GM21528 (cell line): ENCODE results near the gene EXOC3L1.

Experiments
- ATAC-seq: cut with Tn5 transposase; IDR thresholded peaks from one replicate; pipeline ENCODE4 v1.9.1; 2021; ENCODE audit warnings: mild to moderate bottlenecking, moderate library complexity; ENCODE audit not compliant: unreplicated experiment, low FRiP score

Gene EXOC3L1

DNA sequence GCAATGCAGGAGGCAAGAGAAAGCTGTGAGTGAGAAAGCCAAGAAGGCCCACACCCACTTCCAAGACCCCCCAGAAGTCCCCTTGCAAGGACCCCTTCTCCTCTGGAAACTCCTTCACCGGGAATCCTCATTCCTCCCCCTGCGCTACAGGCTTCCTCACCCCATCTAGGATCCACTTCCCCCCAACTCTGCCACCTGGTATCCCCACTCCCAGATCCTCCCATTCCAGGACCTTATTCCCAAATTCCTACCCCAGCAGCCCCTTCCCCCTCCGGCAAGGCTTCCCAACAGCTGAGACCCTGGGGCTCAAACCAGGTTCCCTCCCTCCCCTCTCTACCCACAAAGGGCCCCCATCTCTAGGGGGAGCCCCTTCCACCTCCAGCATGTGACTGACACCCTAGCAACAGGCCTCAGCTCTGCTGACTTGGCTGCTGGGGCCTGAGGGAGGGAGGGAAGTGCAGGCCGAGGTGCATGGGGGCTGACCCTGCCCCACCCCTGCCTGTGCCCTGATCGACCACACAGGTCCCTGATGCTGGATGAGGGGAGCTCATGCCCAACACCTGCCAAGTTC, 23.3 kb downstream of the EXOC3L1 start:
- ATAC-seq: no peak

DNA sequence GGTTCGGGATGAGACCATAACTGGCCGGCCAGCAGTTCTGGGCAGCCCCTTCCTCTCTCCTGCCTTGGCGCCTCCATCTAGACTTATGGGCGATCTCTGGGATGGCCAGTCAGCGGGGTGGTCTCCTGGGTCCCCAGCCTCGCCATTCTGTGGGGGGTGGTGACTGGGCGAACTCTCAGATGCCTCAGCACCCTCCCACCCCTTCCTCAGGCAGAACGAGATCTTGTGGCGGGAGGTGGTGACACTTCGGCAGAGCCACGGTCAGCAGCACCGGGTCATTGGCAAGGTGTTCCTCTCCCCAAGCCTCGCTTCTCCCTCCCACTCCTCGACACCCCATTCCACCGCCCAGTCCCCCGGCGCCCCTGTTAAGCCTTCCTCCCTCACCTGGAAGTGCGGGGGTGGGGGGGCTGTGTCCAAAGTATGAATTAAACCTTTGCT, 23.8 kb downstream of the EXOC3L1 start:
- no peak for ATAC-seq

DNA sequence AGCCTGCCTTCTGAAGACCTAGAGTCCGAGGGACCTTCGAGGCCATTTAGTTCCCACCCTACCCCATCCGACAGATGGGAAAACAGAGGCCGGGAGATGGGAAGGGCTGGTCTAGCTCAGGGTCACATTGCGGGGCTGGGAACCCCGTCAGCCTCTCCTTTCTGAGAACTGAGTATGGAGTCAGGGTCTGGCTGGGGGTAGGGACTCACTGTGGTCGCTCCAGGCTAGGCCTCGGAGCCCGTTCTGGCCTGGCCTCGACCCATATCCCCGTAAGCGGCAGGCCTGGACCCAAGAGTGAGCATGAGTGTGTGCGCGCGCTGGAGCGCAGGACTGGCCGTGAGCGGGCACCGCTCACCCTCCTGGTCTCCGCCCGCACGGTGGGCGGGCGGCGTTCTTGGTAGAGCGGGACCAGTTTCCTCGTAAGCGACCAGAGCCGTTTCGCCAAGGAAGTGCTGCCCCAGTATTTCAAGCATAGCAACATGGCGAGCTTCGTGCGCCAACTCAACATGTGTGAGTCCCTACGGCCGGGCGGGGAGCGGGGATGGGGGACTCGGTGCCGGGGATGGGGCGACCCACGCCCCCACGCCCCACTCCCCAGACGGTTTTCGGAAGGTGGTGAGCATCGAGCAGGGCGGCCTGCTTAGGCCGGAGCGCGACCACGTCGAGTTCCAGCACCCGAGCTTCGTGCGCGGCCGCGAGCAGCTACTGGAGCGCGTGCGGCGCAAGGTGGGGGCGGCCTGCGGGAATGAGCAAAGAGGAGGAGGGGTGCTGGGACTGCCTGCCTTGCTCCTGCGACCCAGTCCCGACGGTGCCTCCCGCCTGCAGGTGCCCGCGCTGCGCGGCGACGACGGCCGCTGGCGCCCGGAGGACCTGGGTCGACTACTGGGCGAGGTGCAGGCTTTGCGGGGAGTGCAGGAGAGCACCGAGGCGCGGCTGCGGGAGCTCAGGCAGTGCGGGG, 24.5 kb downstream of the EXOC3L1 start:
- ATAC-seq: no peak

DNA sequence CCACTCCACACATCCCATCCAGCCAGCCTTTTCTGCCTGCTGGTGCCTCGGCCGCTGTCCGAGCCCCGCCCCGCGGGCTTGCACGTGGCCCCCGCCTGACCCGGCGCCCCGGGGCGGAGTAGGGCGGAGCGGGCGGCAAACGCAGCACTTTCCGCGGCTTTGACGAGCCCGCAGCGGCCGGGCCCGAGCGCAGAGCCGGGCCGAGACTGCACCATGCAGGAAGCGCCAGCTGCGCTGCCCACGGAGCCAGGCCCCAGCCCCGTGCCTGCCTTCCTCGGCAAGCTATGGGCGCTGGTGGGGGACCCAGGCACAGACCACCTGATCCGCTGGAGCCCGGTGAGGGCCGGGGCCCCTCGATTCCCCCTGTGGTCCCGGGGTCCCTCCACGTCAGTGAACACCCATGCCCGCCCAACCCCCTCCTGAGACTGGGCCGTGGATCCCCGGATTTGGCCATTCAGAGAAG, 25.3 kb downstream of the EXOC3L1 start, which contains the start of gene HSF4:
HSF4 (plus strand) TSS at position 147 of the 463 bp plus-strand sequence; CDS start at position 214, 67 bp downstream.
- no peak for ATAC-seq

DNA sequence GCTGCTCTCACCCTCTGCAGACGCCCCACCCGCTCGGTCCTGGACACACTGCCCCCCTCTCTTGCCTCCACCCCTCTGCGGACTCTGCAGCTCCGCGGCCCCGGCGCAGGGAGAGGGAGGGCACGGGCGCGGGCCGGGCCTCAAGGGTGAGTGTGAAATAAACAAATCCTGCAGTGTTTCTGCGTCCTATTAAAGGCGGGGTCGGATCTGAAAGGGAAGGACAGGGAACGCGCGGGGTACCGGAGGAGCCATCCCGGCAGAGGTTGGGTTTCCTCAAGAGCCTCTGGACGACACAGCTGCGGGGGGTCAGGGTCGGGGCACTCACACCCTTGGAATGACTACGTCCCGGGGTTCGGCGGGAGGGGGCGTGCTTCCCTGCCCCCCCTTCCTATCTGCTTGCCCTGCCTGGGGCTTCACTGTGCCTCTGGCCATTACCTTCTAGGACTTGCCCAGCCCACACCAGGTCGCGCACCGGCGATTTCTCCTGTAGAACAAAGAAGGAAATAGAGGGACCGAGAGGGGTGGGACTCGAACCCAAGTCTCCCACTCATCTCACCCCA, 25.9 kb downstream of the EXOC3L1 start:
- no peak for ATAC-seq

DNA sequence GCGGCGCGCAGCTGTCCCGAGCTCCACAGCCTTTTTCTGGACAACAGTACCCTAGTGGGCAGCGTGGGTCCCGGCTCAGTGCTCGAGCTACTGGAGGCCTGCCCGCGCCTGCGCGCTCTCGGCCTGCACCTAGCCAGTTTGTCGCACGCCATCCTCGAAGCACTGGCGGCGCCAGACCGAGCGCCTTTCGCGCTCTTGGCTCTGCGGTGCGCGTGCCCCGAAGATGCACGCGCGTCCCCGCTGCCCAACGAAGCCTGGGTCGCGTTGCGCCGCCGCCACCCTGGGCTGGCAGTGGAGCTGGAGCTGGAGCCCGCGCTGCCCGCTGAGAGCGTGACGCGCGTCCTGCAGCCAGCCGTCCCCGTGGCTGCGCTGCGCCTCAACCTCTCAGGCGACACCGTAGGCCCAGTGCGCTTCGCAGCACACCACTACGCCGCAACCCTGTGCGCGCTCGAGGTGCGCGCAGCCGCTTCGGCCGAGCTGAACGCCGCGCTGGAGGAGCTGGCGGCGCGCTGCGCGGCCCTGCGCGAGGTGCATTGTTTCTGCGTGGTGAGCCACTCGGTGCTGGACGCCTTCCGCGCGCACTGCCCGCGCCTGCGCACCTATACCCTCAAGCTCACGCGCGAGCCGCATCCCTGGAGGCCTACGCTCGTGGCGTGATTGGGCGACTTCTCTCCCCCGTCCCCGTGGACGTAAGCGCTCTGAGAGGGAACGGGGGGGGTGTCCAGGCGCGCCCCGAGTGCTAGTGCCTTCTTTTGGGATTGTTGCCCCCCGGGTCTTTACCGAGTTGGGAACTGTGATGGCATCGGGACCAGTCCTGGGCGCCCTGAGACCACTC, 26.6 kb downstream of the EXOC3L1 start:
- ATAC-seq: no peak

DNA sequence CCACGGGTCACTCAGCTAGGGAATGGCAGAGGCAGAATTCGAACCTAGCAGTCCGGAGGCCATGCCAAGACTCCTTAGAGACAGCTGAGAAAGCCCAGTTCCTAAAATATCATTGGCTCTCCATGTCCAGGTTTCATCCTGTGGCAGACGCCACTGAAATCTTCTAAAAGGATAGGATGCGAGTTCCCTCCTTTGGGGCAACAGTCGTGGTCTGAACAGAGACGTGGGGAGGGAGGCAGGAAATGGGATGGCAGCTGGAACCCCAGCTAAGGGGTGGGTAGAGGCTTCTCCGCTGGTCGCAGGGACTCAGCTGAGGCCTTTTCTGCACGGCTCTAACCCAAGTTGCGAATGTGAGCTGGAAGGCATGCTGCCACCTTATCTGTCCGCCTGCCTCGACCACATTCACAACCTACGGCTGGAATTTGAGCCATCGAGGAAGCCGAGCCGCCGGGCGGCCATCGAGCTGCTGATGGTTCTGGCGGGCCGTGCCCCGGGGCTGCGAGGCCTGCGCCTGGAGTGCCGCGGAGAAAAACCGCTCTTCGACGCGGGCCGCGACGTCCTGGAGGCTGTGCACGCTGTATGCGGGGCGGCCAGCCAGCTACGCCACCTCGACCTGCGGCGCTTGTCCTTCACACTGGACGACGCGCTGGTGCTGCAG, 27.3 kb downstream of the EXOC3L1 start:
- no peak for ATAC-seq

DNA sequence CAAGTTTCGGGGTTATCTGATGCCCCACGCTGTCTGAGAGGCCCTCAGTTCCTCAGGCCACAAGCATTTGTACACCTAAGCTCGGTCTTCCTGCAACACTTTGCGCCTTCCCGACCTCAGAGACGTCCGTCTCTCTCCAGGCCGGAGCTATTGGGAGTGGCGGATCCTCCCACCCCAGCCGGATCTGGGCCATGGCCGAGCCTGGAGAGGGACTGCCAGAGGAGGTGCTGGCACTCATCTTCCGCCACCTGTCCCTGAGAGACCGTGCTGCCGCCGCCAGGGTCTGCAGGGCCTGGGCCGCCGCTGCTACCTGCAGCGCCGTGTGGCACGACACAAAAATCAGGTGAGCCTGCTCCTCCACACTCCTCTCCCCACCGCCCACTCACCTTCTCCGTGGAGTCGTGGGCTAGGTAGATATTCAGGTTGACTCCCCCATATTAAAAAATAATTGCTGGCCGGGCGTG, 28.3 kb downstream of the EXOC3L1 start:
- ATAC-seq: no peak

DNA sequence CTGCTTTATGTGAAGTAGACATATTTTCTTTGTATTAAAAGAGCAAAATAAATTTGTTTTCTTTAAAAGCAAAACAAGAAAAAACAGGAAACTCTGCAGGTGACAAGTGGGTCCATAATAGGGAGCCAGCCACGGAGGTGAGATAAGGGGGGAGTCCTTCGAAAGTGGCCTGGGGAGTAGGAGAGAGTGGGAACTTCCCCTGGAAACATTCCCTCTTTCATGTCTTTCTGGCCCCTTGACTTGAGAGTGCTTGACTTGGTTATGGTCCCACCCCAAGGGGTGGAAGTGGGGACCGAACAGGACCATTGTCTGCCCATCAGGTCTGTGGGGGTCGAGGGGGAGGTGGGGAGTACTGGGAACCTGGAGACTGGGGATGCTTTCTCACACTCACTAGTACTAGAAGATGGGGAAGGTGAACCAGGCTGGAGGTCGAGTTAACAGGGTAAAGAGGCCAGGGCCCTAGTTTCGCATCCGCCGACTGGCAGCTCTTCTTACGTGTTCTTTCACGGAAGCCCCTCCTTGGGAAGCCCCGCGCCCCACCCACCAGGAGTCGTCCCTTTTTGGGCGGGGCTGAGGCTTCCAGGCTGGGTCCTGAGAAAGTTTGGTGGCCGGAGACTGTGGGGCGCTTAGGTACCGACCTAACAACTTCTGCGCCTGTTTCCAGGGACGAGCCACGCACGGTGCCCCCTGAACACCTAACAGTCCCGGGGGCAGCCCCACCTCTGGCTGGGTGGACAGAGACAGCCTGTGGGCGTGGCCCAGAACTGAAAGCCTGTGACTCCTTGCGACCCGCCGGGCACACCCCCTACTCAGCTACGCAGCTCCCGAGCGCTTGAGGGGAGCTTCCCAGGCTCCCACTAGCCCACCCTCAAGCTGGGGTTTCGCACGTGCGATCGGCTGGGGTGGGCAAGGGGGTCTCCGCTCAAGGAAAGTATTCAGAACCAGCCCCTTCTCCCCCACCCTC, 31.0 kb downstream of the EXOC3L1 start:
- peak; percentile 34 for ATAC-seq

DNA sequence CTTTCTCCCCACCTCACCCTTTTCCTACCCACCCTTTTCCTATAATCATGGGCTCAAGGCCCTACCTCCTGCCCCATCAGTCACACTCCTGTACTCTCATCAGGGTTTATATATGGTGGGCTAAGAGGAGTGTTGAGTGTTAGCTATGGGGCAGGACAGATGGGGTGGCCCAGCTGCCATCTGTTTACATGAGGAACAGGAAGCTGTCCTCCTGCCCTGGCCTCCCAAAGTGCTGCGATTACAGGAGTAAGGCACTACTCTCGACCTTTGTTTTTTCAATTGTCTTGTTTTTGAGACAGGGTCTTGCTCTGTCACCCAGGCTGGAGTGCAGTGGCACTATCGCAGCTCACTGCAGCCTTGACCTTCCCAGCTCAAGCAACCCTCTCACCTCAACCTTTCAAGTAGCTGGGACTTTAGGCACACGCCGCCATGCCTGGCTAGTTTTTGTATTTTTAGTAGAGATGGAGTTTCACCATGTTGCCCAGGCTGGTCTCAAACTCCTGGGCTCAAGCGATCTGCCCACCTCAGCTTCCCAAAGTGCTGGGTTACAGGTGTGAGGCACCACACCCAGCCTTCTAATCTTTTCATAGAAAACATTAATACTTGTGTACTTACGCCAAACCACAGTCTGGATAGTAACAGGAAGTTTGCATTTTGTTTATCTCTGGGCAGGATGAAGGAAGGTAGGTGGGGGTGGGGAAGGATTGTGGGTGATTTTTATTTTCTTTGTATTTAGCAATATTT, 31.9 kb downstream of the EXOC3L1 start:
- no peak for ATAC-seq

DNA sequence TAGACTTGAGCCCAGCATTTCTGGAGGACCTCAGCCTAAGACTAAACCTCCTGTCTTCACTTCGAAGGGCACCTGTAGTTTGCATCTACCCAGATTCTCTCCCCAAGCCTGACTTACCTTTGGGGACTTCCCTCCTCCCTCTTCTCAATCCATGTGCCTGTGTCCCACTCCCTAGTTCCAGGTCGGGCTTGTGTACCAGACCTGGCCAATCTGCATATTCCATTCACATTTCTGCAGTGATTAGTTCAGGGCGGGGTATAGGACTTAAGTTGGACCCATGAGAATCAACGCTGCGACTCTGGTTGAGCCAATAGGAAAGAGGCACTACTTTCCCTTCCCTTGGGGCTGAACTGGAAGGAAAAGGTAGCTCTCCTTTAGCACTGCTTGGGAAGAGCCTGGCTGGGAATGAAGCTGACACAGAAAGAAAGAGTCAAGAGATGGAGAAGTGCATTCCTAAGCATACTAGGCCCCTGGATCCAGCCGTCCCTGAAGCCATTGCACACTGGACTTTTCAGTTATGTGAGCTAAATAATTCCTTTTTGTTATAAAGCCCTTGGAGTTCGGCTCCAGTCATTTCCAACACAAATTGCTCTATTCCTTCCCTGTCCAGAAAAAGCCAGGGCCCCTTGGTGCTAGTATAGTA, 32.7 kb downstream of the EXOC3L1 start:
- ATAC-seq: no peak

DNA sequence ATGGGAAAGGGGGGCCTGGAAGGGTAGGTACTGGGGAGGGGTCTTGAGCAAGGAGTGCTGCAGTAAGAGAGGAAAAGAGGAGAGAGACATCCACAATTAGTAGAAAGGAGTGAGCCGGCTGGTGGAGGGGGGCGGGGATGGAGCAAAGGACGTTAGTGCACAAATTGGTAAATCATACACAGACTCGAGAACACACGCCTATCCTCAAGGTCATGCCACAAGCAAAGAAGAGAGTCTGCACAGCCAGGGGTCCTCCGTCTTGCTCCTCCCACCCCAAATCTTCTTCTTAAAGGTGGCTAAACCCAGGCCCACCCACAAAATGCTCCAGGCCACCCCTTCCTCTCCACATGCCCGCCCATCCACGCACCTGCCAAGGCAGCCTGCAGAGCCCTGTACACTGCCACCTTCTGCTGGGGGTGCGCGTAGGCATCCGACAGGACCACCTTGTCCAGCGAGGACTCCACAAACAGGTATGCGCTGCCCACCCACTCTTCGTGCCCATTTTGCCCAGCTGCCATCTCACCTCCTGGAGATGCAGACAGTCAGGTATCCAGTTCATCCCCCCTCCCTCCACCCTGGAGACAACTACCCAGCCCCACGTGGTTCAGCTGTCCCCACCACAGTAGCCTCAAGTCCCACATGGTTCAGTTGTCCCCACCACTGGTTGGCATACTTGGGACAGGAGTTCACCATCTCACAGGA, 33.6 kb downstream of the EXOC3L1 start:
- ATAC-seq: no peak

DNA sequence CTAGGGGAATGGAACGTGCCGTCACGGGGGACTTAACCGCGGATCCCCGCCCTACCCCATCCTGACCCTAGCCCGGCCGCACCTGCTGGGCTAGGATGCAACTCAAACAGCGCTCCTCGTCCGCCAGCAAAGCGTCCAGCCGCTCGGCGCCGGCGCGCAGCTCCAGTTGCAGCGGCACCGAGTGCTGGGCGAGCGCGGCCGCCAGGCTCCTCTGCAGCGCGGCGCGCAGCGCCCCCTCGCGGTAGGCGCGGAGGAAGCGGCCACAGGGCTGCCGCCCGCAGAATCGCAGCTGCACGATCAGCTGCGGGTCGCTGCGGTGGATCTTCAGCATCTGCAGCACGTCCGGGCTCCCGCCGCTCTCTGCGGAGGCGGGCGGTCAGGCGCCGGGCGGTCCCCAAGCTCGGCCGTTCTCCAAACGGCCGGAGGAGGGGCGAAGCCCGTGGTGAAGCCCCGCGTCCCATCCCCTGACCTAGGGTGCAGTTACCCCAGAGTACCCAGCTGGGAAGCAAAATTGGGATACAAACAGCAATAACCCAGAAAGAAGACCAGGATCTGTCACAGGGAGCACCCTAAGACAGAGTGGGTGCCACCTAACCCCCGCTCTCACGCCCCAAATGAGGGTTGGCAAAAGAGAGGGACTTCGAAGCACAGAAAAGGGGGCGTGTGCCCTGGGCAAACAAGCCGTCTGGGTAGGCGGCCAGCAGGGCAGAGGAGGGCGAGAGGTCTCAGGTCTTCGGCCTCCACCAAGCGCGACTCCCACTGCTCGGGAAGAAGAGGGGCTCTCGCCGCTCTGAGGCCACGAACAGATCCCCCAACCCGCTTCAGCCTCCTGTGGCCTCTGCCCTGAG, 34.4 kb downstream of the EXOC3L1 start:
- ATAC-seq: no peak

DNA sequence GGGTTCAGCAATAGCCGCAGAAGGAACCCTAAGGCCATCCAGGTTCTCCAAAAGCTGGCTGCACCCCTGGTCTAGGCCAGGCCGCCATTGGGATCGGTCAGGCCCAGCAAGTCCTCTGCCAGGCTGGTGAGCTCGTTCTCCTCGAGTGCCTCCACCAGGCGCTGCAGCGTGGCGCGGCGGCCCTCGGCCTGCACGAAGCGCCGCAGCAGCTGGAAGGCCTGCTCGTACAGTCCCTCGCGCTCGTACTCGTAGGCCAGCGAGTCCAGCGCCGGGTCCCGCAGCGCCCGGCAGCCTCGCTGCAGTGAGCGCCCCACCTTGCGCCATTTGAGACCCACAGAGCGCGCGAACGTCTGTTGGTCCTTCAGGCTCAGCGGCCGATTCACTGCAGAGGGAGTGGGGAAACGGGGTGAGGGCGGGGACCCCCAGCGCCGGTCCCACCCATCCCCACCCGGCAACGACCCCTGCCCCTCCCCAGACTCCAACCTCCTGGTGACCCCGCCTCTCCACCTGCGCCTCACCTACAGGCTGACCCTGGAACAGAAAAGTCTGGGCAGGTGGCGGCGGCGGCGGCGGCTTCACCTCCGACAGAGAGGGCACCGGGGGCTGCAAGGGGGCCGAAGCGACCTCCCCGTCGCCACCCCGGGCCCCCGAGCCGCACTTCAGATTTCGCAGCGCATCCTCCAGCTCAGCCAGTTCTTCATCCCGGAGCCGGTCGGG, 35.2 kb downstream of the EXOC3L1 start:
- ATAC-seq: no peak

DNA sequence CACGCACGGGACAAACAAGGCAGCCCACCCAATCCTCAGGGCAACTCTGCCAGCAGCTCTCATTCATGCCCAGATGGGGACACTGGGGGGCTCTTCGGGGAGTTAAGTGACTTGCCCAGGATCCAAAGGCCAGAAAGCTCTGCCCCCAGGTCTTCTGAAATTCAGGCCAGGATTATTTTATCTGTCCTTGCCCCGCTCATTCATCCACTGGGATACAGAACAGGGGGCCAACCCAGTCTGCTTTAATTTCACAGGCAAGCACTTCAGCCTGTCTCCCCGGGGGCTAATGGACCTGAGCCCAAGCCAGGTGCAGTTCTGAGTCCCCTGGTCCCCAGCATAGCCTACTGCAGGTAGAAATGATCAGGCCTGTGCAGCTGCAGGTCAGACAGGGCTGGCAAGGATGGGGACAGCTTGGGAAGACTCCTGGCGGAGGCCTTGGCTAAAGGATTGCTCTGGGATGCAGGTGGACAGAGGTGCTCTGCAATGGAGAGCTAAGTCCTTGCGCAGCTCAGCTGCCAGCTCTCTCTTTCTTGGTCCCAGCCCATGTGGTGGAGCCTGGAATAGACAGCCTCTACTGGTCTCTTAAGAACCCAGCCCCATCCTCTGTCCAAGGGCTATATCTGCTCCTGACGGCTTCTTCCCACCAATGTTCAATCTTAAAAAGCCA, 38.4 kb downstream of the EXOC3L1 start:
- ATAC-seq: no peak
